RWPE2 (cell line): ENCODE results near the gene PTGR2.
A peak's percentile ranks its signal among the peaks of the same experiment; 100 is the strongest.
"Not testable (repeated sequence)": the region's sequence is repeated elsewhere in the genome, so short reads cannot be mapped to it uniquely, and the experiment has no call there.

Experiments
- ATAC-seq: fragments of 200-7000 bp; cut with Tn5 transposase; 3 replicates; pipeline ENCODE4 v1.9.1; 2021; ENCODE audit warnings: low read depth
- DNase-seq: peaks from one replicate; pipeline ENCODE4 v3.0.0-alpha.2; 2020; ENCODE audit warnings: low spot score
- H3K27ac ChIP-seq: fragments of 450-650 bp; 2 replicates; pipeline ENCODE4 v1.5.1; 2017; ENCODE audit warnings: mild to moderate bottlenecking; ENCODE audit not compliant: poor library complexity, severe bottlenecking
- H3K27me3 ChIP-seq: fragments of 250-450 bp; sonication (Bioruptor Pico); 2 replicates; pipeline ENCODE4 v1.5.1; 2021; ENCODE audit warnings: mild to moderate bottlenecking, moderate library complexity; ENCODE audit not compliant: insufficient read depth, poor library complexity, severe bottlenecking
- H3K36me3 ChIP-seq: fragments of 250-450 bp; sonication (Bioruptor Pico); 2 replicates; pipeline ENCODE4 v1.5.1; 2020; ENCODE audit warnings: low read depth, mild to moderate bottlenecking, moderate library complexity
- H3K4me1 ChIP-seq: fragments of 250-450 bp; sonication (Bioruptor Pico); 2 replicates; pipeline ENCODE4 v1.5.1; 2021; ENCODE audit warnings: mild to moderate bottlenecking, moderate library complexity; ENCODE audit not compliant: insufficient read depth, poor library complexity, severe bottlenecking
- H3K4me3 ChIP-seq: fragments of 250-450 bp; sonication (Bioruptor Pico); 2 replicates; pipeline ENCODE4 v1.5.1; 2021; ENCODE audit warnings: mild to moderate bottlenecking, moderate library complexity; ENCODE audit not compliant: severe bottlenecking
- H3K9me3 ChIP-seq: fragments of 250-450 bp; sonication (Bioruptor Pico); 2 replicates; pipeline ENCODE4 v1.5.1; 2021; ENCODE audit warnings: mild to moderate bottlenecking, moderate library complexity; ENCODE audit not compliant: severe bottlenecking
- TF ChIP-seq, protein P1 (sequence below): fragments of 450-650 bp; IDR thresholded peaks from one replicate; pipeline ENCODE4 v1.5.1; 2017; ENCODE audit warnings: mild to moderate bottlenecking, moderate library complexity; ENCODE audit not compliant: poor library complexity, severe bottlenecking

Gene PTGR2

DNA sequence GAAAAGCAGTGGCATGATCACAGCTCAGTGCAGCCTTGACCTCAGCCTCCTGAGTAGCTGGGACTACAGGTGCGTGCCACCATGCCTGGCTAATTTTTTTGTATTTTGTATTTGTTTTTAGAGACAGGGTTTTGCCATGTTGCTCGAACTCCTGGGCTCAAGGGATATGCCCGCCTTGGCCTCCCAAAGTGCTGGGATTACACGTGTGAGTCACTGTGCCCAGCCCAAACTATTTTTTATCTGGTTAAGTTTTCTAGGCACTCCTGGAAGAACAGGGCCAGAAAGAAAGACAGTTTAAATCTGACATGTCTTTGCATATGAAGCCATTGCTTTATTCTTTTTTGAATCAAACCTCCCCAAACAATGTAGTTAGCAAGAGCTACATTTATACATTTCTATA is 27.5 kb upstream of the PTGR2 start:
- no peak for ATAC-seq
- TF ChIP-seq, protein P1, sequence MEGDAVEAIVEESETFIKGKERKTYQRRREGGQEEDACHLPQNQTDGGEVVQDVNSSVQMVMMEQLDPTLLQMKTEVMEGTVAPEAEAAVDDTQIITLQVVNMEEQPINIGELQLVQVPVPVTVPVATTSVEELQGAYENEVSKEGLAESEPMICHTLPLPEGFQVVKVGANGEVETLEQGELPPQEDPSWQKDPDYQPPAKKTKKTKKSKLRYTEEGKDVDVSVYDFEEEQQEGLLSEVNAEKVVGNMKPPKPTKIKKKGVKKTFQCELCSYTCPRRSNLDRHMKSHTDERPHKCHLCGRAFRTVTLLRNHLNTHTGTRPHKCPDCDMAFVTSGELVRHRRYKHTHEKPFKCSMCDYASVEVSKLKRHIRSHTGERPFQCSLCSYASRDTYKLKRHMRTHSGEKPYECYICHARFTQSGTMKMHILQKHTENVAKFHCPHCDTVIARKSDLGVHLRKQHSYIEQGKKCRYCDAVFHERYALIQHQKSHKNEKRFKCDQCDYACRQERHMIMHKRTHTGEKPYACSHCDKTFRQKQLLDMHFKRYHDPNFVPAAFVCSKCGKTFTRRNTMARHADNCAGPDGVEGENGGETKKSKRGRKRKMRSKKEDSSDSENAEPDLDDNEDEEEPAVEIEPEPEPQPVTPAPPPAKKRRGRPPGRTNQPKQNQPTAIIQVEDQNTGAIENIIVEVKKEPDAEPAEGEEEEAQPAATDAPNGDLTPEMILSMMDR, result no peak
- H3K9me3 ChIP-seq, result no peaks in the 10 kb centered on the region
- H3K27me3 ChIP-seq, result no peaks in the 10 kb centered on the region
- H3K4me1 ChIP-seq, result peaks cover 11% of the 10 kb centered on the region
- H3K4me3 ChIP-seq, result no peak overlapping the region
- DNase-seq, result no peak
- no peaks in the 10 kb centered on the region for H3K36me3 ChIP-seq
- peak overlapping the region; percentile 8 for H3K27ac ChIP-seq

DNA sequence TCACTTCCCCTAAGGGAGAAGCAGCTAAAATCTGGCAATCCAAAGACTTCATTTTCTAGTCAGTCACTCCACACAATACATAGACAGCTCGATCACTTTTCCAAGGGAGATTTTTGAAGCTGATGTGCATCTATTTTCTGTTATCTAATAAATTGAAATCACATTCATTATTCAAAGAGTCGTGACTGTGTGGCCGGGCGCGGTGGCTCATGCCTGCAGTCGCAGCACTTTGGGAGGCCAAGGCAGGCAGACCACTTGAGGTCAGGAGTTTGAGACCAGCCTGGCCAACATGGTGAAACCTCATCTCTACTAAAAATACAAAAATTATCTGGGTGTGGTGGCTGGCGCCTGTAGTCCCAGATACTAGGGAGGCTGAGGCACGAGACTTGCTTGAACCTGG is 27.1 kb upstream of the PTGR2 start:
- ATAC-seq (no peak), DNase-seq (no peak)
- peak overlapping the region; percentile 8 for H3K27ac ChIP-seq
- H3K9me3 ChIP-seq, result no peaks in the 10 kb centered on the region
- TF ChIP-seq, protein P1, result no peak
- no peaks in the 10 kb centered on the region for H3K27me3 ChIP-seq
- H3K4me3 ChIP-seq, result no peak overlapping the region
- H3K36me3 ChIP-seq, result no peaks in the 10 kb centered on the region
- peaks cover 11% of the 10 kb centered on the region for H3K4me1 ChIP-seq

DNA sequence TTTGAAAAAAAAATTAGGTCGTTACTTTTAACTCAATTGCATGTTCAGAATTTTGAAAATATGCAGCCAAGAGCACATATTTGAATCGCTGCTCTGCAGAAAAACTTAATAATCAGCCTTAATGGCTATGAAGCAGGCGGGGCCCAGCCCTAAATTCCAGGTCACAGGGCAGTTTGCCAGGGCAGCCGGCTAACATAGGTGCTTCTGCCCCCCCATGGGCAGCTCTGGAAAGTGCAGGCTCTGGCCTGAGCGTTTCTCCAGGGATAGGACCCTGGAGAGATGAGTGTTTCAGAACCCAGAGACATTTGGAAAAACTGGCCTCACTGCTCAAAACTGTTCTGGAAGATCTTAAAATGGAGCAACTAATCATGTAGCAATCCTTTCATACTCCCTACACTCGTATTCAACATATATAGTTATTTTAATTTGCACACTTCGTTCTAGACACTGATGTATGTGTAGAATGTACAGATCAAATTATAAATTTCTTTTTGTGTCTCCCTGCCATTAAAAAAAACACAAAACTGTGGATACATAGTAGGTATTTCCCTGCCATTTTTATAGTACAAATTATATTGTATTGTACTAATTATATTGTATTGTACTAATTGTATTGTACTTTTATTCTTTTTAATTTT is 26.0 kb upstream of the PTGR2 start:
- Histone ChIP-seq H3K27me3 (no peaks in the 10 kb centered on the region), H3K36me3 (no peaks in the 10 kb centered on the region), H3K27ac (no peak overlapping the region), H3K4me3 (no peak overlapping the region), H3K9me3 (no peaks in the 10 kb centered on the region), H3K4me1 (peaks cover 11% of the 10 kb centered on the region)
- DNase-seq (peak; percentile 91), ATAC-seq (peak; percentile 90)
- TF ChIP-seq, protein P1, result peak; percentile 99

DNA sequence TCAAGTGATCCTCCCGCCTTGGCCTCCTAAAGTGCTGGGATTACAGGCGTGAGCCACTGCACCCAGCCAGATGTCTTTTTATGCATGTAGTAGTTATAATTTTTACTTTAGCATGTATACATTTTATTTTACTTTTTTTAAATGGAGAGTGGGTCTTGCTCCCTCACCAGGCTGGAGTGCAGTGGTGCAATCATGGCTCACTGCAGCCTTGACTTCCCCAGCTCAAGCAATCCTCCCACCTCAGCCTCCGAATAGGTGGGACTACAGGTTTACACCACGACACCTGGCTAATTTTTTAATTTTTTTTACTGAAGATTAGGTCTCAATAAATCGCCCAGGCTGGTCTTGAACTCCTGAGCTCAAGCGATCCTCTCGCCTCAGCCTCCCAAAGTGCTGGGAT is 24.4 kb upstream of the PTGR2 start:
- not testable (repeated sequence) for DNase-seq

DNA sequence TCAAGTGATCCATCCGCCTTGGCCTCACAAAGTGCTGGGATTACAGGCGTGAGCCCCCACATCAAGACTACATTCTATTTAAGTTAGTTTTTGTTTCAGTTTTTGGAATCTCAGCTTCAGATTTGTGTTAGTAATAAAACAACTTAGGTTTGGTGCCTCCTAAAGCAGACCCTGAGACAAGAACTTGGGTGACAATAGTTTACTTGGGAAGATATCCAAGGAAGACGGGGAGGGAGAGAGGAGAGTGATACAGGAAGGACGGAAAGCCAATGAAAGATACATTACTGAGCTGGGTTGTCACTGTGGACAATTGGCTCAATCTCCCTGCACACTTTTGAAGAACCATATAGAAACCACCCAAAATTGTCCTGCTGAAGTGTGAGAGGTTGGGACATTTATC is 22.6 kb upstream of the PTGR2 start:
- no peaks in the 10 kb centered on the region for H3K9me3 ChIP-seq
- DNase-seq (no peak), ATAC-seq (no peak)
- H3K36me3 ChIP-seq, result no peaks in the 10 kb centered on the region
- TF ChIP-seq, protein P1, result no peak
- peaks cover 22% of the 10 kb centered on the region for H3K4me1 ChIP-seq
- no peak overlapping the region for H3K4me3 ChIP-seq
- no peaks in the 10 kb centered on the region for H3K27me3 ChIP-seq
- no peak overlapping the region for H3K27ac ChIP-seq

More for the DNA sequence above, 24.4 kb upstream of the PTGR2 start:
- not testable (repeated sequence) for H3K36me3 ChIP-seq, ATAC-seq, H3K9me3 ChIP-seq, H3K4me3 ChIP-seq, H3K27ac ChIP-seq, H3K27me3 ChIP-seq
- peaks cover 11% of the 10 kb centered on the region for H3K4me1 ChIP-seq
- TF ChIP-seq, protein P1, result peak; percentile 41
